ENCODE results near the gene RFNG.
A peak's percentile ranks its signal among the peaks of the same experiment; 100 is the strongest.

RFNG gene

DNA sequence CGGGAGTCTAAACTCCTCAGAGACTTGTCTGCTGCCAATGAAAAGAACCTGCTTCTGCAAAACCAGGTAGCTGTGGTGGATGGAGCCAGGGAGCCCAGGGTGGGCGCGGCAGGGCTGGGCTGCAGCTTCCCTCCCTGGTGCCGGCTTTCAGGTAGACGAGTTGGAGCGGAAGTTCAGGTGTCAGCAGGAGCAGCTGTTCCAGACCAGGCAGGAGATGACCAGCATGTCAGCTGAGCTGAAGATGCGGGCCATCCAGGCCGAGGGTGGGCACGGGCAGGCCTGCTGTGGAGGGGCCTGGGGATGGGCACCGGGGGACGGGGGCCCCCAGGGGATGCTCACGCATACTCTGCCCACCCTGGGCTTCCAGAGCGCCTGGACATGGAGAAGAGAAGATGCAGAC, 23.4 kb downstream of the RFNG start:
- no peak for DNase-seq (ENCODE audit: low read depth)
- H3K4me3 ChIP-seq (ENCODE audit: low read length): no peak overlapping the region
- TF ChIP-seq, protein P1, sequence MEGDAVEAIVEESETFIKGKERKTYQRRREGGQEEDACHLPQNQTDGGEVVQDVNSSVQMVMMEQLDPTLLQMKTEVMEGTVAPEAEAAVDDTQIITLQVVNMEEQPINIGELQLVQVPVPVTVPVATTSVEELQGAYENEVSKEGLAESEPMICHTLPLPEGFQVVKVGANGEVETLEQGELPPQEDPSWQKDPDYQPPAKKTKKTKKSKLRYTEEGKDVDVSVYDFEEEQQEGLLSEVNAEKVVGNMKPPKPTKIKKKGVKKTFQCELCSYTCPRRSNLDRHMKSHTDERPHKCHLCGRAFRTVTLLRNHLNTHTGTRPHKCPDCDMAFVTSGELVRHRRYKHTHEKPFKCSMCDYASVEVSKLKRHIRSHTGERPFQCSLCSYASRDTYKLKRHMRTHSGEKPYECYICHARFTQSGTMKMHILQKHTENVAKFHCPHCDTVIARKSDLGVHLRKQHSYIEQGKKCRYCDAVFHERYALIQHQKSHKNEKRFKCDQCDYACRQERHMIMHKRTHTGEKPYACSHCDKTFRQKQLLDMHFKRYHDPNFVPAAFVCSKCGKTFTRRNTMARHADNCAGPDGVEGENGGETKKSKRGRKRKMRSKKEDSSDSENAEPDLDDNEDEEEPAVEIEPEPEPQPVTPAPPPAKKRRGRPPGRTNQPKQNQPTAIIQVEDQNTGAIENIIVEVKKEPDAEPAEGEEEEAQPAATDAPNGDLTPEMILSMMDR (IDR thresholded peaks at IDR 0.05; ENCODE audit: insufficient read depth, low read depth, low read length, missing control alignments): no peak

DNA sequence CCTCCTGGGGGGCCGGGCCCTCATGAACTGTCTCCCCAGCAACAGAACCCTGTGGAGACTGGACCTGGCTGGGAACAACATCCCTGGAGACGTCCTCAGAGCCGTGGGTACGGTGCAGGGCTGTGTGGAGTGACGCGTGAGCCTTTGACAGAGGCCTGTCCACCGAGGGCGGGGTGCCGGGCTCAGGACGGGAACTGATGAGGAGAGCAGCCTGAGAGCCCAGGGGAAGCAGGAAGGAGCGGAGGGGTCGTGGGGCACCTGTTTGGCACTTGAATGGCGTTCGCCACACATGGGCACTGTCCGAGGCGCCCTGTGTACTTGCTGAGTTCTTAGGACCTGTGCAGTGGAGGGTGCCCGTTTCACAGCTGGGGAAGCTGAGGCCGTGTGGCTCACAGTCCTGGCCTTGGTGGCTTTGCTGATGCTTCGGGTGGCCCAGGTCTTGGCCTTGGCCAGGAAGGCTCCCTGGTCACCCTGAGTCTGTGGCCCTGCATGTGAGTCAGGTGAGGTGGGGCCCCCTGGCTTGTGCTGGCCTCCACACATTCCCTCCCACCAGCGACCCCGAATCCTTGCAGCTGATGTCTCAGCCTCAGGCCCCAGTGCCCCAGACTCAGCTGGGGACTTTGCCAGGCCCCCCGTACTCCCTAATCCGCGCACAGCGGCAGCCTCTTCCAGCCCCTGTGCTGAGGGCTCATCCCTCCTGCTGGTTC, 26.1 kb downstream of the RFNG start:
- no peak overlapping the region for H3K4me3 ChIP-seq (ENCODE audit: low read length)
- no peak for DNase-seq (ENCODE audit: low read depth)
- TF ChIP-seq, protein P1 (IDR thresholded peaks at IDR 0.05; ENCODE audit: insufficient read depth, low read depth, low read length, missing control alignments): no peak

DNA sequence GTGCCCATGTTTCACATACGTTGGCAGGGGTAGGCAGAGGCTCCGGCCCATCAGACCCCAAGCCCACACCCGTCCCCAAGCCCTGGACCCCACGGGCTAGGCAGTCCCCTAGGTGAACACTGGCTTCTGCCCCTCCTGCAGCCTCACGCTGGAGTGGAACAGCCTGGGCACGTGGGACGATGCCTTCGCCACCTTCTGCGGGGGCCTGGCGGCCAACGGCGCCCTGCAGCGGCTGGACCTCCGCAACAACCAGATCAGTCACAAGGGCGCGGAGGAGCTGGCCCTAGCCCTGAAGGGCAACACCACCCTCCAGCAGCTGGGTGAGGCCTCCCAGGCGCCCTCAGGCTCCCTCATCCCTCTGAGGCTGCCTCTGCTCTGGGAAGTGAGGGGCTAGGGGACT, 26.8 kb downstream of the RFNG start:
- DNase-seq (ENCODE audit: low read depth): no peak
- TF ChIP-seq, protein P1 (IDR thresholded peaks at IDR 0.05; ENCODE audit: insufficient read depth, low read depth, low read length, missing control alignments): no peak
- no peak overlapping the region for H3K4me3 ChIP-seq (ENCODE audit: low read length)

DNA sequence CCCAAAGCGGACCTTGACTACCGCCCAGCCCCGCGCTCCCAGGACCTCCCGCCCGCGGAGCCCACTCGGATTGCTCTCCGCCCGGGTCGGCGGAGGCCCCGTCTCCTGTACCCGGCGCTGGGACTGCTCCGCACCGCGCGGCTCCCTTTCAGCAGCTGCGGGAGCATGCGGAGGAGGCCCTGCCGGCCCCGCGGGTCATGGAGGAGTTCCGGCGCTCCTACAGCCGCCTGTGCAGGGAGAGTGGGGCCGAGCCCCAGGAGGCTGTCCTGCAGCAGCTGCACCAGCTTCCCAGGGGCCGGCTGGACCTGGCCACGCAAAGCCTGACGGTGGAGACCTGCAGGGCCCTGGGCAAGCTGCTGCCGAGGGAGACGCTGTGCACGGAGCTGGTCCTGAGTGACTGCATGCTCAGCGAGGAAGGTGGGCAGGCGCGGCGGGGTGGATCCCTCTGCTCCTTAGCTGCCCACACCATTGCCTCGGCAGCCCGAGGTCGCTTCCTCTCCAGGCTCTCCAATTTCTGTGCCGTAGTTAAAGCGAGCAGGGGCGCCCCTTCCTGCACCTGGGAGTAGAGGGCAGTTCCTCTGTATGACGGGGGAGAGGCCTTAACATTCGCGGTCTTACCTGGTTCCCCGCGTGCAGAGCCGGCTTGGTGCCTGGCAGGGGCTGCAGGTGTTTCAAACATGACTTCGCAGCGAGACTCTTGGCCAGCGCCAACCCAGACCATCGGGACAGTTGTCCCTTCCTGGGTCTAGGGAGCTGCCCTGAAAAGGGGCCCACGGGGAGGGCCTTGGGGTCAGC, 28.0 kb downstream of the RFNG start:
- TF ChIP-seq, protein P1 (IDR thresholded peaks at IDR 0.05; ENCODE audit: insufficient read depth, low read depth, low read length, missing control alignments): no peak
- peak overlapping the region; percentile 64 for H3K4me3 ChIP-seq (ENCODE audit: low read length)
- no peak for DNase-seq (ENCODE audit: low read depth)

DNA sequence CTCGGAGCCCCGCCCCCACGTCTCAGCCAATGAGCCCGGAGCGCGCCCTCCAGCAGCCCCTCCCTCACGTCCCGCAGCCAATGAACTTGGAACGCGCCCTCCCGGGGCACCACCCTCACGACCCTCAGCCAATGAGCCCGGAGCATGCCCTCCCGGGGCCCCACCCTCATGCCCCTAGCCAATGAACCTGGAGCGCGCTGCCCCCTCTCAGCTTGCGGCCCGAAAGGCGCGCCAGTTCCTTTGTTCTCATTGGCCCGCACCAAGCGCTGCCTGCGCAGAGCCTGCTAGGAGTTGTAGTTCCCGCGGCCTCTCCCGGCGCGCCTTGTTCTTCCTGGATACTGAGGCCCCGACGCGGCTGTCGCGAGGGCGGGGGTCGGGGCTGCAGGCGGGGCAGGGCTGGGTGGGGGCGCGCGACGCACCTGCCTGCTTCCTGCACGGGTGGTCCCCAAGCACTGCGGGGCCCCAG, 28.6 kb downstream of the RFNG start, which contains the start of gene LRRC45:
Gene LRRC45 (plus strand): TSS at position 325 of the 466 bp plus-strand sequence. CDS start 339 bp downstream, outside the sequence.
- peak within 1 kb of the TSS; percentile 64 for H3K4me3 ChIP-seq (ENCODE audit: low read length)
- TF ChIP-seq, protein P1 (IDR thresholded peaks at IDR 0.05; ENCODE audit: insufficient read depth, low read depth, low read length, missing control alignments): no peak
- DNase-seq (ENCODE audit: low read depth): peak; percentile 100

DNA sequence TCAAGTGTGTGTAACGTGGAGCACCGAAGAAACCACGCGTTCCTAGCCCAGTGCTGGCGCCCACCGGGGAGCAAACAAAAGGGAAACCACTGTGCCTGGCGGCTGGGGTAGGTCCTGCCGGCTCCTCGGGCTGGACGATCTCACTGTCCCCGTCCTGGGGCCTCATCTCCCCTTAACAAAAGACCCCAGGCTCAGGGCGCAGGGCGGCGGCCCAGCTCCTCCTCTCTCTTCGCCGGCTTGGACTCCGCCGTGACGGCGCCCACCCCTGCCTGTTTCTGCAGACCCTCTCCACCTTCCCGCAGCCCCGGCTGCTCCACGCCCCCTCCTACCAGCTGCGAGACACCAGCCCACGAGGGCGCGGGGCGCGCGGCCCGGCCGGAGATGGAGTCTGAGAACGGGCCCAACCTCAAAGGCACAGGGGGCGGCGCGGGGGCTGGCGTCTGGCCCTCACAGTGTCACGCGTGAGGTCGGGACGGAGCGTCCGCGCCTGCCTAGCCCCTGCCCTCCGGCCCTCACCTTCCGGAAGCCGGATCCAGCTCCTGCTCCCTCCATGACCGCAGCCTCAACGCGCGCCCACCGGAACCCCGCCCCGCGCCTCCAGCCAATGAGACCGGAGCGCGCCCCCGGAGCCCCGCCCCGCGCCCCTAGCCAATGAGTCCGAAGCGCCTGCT, 29.2 kb downstream of the RFNG start, which contains the start of gene CENPX:
Gene CENPX (minus strand): TSS at position 569 of the 671 bp plus-strand sequence. CDS start 17 bp downstream, at position 552.
- DNase-seq (ENCODE audit: low read depth): no peak
- H3K4me3 ChIP-seq (ENCODE audit: low read length): peak within 1 kb of the TSS; percentile 64
- TF ChIP-seq, protein P1 (IDR thresholded peaks at IDR 0.05; ENCODE audit: insufficient read depth, low read depth, low read length, missing control alignments): no peak

All from epithelial cell of esophagus (primary cell).